HL-60/S4 (cell line): ENCODE data around the gene NES.

Source experiments
- in situ Hi-C: fragments of 300-500 bp; cut with MboI; formaldehyde crosslinking; loops from 2 replicates; pipeline ENCODE4 v1.14.3; 2022; ENCODE audit warnings: low sequenced_read_pairs

The NES gene

DNA sequence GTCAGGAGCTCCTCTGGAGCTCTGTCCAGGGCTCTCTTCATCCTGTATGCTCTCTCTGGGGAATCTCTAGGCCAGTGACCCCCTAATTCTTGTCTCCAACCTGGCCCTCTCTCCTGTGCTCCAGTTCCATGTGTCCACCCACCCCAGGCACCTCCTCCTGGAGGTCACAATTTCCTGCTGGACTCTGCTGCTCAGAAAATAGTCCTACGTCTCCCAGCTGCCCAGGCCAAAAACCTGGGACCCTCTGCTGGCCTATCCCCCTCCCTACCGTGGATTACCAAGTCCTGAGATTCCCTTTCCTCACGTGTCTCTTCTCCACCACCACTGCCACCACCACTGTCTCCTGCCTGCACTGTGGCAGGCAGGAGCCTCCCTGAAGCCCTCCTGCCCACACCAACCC lies 11.7 kb downstream of the NES start:
- in situ Hi-C loops: no loop called here

DNA sequence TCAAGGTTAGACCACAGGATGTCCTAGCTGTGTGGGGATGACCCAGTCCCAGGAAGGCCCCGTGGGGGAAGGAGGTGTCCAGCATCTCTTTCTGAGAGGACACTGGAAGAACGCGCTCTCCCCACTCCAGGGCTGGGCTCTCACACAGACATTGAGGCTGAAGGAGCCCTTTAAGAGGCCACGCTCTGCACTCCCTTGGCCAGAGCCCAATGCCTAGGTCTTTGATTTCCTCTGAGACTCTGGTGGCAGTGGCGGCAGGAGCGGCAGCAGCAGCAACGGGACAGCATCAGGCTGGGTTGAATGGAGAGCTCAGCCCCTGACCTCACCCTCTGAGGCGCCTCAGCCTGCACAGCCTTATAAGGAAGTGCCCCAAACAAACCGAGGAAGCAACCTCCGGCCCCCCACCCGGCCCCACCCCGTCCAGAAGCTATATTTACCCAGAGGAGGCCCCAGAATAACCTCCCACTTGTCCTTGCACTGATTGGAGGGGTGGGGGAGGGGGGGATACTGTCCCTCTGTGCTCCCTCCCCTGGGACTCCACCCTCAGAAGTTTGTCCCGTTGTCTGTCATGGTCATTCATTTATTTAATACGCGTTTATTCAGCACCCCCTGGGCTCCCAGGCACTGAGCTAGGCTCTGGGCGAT lies 12.3 kb downstream of the NES start:
- in situ Hi-C loops: no loop called here

DNA sequence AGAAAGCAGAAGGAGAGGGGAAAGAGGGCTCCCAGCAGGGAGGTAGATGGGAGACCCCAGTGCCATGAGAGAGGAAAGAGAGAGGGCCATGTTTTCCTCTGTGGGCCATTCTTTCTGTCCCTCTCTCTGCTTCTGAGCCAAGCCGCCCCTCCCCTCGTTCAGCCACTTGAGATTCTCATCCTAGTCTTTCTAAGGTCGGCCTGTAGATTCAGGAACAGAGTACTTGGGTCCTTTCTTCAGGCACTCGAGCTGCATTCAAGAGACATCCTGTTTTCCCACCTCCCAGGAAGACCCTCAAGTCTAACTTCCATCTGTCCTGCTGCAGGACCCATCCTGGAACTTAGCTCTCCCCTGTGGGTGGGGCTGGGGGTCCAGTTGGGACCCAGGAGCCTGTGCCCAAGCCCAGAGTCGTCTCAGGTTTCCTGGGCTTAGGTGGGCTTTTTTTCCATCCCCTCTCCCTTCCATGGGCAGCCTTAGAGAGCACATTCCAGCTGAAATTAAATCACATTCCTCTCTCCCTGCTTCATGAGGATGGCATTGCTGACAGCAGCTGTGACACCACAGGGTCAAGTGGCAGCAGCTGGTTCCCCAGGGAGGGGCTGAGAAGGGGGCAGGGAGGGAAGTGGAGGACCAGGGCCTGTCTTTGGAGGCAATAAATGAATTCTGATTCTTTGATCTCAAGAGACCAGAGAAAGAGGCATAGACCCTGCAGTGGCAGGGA lies 13.0 kb downstream of the NES start:
- in situ Hi-C loops: no loop called here

DNA sequence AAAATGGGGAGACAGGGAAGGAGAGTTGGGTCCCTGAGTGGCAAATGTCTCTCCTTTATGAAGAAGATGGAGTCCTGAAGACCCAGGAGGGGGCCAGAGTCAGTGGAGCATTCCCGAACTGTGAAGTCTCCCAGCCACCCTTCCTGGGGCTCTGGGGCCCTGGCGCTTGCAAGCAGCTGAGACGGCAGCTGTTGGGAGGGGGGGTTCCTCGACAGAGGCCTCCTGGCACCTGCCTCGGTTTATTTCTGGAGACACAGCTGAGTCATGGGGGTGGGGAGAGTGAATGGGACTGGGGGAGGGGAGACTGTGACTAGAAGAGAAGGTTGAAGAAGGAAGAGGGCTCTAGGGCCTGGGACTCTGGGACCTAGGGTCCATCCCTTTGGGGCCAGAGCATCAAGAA lies 14.0 kb downstream of the NES start:
- in situ Hi-C loops: no loop called here

DNA sequence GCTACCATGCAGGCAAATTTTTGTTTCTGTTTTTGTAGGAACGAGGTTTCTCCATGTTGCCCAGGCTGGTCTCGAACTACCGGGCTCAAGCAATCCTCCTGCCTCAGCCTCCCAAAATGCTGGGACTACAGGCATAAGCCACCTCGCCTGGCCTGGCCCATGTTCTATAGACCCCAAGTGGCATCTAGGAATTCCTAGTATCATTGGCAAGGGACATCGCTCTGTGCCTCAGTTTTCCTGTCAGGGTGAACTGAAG lies 14.5 kb downstream of the NES start:
- in situ Hi-C loops: no loop called here

DNA sequence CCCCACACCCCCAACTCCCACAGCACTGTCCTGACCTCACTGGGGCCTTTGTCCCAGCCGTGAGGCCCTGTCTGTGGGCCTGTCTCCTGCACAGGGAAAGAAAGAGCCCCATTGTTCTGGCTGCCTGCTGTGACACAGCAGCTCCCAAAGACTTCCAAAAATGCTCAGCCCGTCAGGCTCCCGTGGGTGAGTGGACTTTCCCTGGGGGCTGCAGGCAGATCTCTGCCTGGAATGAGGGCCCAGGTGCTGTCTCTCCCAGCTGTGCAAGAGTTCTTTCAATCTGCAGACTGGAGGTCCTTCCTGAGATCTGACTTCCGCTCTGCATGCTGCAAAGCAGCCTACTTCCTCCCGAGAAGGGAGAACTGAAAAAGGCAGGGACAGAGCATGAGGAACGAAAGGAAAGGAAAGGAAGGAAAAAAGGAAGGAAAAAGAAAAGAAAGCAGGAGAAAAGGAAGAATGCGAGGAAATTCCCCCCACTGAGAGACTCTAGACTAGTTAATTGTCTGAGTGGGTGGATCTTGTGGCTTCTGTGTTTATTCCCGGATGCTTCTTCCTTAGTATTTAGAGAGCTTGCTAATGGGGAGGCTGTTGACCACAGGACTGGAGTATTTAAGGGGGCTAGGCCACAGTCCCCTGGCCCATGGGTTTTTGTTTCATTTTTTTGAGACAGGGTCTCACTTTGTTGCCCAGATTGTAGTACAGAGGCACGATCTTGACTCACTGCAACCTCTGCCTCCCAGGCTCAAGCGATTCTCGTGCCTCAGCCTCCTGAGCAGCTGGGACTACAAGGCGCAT lies 15.0 kb downstream of the NES start:
- in situ Hi-C loops: no loop called here

DNA sequence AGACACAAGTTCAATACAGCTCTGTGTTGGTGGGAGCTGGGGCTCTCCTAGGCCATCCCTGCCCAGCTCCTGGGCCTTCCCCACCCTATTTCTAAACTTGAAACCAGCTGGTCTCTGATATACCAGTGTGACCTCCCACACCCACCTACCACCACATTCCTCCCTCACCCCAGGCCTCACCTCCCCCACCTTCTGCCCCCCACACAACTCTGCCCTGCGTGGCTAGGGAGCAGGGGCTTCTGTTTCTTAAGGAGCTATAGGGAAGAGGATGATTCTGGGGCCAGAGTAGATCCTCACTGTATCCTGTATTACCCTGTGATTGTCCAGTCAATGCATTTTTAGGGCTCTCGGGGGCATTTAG lies 16.5 kb downstream of the NES start:
- in situ Hi-C loops: no loop called here

DNA sequence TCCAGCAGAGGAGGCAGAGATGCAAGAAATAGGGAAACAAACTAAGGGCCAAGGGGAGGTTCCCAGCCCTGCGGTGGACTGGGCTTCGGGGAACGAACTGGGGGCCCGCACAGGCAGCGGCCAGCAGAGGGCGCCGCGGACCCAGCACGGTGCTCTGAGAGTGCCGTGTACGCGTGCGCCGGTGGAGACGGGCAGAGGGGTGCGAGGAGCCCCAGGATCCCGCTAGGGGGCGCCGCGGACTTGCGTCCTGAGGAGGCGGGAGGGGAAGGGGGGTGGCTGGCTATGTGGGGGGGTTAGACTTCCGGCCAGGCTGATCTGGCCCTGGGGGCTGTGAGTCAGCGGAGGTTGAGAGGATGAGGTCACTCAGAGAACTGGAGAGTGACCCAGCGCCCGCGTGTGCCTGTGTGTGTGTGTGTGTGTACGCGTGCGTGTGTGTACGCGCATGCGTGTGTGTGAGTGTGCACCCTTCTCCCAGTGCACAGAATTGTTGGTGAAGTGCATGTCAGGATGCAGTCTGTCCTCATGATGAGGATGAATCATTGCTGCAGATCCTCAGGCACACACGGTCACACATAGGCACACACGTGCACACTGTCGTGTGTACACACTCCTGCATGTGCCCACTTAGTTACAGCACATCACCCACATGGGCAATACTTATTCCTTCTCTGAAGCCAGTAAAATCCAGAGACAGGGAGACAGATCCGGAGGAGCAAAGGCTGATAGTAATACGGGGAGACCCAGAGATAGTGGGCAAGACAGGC lies 17.0 kb downstream of the NES start:
- in situ Hi-C loops: no loop called here

DNA sequence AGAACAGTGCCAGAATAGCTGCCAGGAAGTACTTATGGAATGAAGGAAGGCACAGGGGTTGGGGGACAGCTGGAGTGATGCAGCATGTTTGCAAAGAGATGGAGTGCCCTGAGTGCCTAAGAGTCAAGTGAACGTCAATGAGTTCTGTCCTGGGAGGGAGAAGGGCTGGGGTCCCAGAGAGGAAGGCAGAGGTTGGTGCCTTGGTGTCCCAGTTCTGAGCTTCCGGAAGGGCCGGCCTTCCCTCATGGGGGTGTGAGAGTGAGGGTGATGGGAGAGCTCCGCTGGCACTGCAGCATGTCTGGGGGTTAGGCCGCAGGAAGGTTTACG lies 17.6 kb downstream of the NES start:
- in situ Hi-C loops: no loop called here

DNA sequence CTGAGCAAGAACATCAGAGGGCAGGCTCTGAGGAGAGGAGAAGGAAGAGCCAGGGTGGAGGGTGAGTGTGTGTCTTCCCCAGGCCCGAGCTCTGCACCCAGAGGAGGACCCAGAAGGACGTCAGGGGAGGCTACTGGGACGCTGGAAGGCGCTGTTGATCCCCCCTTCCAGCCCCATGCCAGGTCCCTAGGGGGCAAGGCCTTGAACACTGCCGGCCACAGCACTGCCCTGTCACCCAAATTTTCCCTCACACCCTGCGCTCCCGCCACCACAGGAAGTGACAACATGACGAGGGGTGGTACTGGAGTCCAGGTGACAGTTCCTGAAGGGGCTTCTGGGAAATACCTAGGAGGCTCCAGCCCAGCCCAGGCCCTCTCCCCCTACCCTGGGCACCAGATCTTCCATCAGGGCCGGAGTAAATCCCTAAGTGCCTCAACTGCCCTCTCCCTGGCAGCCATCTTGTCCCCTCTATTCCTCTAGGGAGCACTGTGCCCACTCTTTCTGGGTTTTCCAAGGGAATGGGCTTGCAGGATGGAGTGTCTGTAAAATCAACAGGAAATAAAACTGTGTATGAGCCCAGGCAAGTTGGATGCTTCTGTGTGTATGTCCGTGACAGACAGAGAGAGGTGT lies 18.1 kb downstream of the NES start:
- in situ Hi-C loops: no loop called here

DNA sequence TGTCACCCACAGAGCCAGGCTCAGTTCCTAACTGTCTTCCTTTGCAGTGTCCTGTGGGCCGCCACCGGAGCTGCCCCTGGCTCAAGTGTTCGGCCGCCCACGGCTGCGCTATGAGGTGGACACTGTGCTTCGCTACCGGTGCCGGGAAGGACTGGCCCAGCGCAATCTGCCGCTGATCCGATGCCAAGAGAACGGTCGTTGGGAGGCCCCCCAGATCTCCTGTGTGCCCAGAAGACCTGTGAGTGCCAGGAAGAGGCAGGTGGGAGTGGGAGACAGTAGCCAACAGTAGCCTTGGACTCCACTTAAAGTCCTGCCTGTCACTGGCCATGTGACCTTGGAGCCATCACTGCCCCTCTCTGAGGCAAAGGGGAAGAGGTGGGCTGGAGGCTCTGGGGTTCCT lies 18.7 kb downstream of the NES start:
- in situ Hi-C loops: no loop called here

DNA sequence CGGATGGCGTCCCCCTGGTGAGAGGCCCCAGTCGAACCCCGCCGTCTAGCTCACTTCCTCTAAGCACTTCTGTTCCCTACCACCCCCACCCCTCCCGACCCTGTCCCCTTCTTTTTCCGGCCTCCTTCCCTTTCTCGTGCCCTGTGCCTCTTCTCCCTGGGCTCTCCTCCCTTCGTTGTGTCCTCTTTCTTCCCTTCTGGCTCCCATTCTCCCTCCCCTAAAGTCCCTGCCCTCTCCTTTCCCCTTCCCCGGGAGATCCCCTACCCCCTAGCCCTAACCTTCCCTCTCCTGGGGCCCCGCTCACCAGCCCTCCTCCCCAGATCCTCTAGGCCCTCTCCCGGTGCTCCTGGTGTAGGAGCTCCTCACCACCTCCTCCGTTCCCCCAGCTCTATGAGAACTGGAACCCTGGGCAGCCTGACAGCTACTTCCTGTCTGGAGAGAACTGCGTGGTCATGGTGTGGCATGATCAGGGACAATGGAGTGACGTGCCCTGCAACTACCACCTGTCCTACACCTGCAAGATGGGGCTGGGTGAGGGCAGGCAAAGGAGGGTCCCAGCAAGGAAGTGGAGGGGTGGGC lies 19.4 kb downstream of the NES start:
- in situ Hi-C loops: no loop called here

DNA sequence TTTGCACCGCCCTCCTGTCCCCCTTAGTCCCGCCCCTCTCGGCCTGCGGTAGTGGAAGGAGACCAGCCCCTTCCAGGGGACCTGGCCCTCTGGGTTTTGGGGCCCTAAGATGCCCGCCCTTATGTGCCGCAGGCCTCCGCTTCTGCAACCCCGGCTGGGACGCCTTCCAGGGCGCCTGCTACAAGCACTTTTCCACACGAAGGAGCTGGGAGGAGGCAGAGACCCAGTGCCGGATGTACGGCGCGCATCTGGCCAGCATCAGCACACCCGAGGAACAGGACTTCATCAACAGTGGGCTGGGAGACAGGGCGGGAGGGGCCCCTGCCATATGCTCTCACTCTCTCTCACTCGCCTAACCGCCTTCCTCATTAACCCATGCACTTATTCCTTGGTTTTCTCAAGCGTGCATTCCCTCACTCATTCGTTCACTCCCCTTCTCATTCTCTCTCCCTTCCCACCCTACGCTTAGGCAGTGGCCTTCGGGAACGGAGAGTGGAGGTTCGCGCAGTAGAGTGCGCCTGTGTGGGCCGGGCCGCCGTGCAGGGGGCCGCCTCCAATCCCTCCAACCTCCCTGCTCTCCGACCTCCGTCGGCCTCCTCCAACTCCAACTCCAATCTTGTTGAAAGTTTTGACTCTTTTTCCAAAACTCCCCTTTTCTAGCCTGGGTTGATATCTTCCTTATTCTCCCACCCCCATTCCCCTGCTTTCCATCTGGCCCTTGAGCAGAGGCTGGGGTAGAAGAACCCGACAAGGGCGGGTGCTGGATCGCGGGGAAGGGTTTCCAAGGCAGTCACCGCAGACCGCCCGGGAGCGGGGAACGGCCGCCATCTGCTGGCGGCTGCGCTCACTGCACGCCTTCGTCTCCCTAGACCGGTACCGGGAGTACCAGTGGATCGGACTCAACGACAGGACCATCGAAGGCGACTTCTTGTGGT lies 20.1 kb downstream of the NES start:
- in situ Hi-C loops: no loop called here

DNA sequence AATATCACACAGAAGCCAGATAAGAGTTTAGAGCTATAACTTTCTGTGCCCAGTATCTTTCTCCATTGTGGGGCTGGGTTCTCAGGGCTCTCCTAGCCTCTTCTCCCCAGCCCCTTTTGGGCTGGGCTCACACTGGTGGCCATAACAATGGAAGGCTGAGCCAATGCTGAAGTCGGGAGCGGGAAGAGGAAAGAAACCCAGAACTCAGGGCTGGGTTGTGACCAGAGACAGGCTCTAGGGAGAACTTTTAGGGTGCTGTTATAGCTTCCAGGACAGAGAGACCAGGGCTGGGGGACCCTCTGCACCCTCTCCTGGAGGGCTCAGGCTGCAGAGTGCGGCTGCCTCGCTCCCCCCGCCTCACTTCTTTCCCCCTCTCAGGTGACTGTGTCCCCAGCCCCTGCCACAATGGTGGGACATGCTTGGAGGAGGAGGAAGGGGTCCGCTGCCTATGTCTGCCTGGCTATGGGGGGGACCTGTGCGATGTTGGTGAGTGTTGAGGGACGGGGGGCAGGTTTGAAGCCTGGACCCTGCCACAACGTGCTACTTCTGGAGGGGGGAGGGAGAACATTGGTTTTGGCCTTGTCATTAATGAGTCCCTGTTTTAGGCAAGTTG lies 21.2 kb downstream of the NES start:
- in situ Hi-C loops: no loop called here

DNA sequence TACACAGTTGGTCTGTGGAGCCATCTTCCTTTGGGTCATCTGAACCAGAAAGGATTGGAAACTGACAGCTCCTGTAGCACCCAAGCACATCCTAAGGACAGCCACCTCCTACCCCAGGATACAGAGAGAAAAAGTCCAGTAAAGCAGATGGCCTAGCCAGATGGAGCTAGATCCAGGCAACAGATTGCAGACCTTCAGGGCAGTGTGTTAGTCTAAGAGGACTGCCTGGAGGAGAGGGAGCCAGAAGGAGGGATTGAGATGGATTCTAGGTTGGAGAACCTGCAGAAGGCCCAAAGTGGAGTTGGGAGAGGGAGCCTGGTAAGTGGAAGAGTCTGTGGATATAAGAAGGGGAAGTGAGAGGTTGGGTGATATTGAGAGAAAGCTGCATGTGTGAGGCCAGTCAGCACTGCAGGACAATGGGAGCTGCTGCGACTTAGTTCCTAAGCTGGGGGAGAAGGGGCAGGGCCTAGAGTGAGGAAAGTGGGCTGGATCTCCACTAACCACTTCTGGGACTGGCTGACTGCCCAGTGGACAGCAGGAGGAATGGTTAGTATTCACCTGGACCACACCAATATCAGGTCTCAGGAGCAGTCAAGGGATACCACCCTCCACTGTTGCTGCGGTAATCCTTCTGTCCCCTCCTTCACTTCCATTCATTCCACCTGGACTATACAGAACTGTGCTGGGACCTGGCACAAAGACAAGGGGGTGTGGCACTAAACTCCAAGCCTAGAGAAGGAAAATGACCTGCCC lies 21.9 kb downstream of the NES start:
- in situ Hi-C loops: no loop called here

DNA sequence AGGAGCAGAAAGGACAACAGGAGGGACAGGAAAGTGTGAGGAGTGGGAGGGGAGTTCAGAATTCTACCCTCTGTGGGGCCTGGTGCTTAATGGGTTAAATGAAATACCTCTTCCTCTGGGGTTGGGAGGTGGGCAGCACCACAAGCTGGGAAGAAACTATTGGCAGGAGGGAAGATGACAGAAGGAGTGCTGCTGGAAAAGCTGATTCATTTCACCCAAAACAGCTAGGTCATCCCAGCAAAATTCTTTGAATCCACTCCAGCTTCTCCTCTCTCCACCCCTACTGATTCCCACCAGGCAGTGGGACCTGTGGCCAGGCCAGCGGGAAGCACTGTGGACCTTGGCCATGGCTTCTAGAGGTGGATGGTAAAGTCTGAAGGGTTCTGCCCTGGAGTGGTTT lies 22.5 kb downstream of the NES start:
- in situ Hi-C loops: no loop called here

DNA sequence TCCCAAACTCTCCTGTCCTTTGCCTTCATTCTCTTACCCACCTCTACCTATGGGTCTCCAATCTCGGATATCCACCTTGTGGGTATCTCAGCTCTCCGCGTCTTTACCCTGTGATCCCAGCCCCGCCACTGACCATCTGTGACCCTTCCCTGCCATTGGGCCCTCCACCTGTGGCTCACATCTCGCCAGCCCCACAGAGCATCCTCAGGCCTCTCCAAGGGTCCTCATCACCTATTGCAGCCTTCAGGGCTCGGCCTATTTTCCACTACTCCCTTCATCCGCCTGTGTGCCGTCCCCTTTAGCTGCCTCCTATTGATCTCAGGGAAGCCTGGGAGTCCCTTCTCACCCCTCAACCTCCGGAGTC lies 24.2 kb downstream of the NES start:
- in situ Hi-C loops: no loop called here

DNA sequence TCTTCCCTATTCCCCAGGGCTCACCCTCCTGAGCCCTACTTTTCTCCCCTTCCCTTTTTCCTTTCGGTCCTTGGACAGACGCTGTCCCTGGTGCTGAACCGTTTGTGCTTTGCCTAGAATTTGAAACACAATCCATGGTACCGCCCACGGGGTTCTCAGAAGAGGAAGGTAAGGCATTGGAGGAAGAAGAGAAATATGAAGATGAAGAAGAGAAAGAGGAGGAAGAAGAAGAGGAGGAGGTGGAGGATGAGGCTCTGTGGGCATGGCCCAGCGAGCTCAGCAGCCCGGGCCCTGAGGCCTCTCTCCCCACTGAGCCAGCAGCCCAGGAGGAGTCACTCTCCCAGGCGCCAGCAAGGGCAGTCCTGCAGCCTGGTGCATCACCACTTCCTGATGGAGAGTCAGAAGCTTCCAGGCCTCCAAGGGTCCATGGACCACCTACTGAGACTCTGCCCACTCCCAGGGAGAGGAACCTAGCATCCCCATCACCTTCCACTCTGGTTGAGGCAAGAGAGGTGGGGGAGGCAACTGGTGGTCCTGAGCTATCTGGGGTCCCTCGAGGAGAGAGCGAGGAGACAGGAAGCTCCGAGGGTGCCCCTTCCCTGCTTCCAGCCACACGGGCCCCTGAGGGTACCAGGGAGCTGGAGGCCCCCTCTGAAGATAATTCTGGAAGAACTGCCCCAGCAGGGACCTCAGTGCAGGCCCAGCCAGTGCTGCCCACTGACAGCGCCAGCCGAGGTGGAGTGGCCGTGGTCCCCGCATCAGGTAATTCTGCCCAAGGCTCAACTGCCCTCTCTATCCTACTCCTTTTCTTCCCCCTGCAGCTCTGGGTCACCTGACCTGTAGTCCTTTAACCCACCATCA lies 24.8 kb downstream of the NES start:
- in situ Hi-C loops: no loop called here
